ENCODE data around the gene SERPINB6. TPM values are rescaled to one million over a fixed set of nuclear protein-coding genes. Genes with fewer than 3 reads are reported as not detected.

Gene SERPINB6
- total and polyA plus RNA-seq, 2 of the 4 experiments (the other 2 are of a cell fraction), result 37.1 to 91.1 TPM

DNA sequence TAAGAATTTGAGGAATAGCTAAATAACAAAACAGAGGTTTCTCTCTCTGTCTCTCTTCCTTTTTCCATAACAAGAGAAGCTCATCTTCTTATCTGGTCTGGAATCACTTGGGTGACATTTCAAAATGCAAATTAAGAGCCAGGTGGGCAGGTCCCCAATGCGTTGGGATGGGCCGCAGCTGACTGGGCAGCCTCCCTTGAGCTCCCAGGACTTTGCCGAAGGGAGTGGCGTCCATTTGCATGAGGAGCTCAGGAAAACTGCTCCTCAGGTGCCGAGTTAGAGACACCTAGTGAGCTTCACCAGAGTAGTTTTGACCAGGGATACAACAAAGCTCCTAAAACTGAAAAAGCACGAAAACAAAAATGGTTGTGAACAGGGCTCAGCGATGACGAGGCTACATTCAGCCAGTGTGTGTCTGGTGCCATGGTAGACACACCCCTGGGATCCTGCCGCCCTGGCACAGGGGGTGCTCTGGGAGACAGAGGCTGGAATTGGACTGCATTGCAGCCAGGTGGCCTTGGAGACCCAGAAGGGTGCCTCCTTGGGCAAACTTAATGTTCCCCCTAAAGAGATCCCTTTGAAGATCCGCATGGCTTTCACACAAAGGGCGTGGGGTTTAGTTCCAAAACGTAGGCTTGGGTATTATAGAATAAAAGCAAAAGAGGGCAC, 13.5 kb upstream of the SERPINB6 start:
- Histone ChIP-seq H4K91ac (ENCODE audit: insufficient read depth, low read depth, low read length) (no peak overlapping the region), H3K27ac (ENCODE audit: insufficient read depth, low read length) (no peak overlapping the region), H2BK15ac (ENCODE audit: low read depth, low read length) (no peak overlapping the region), H2AK9ac (replicated peaks; ENCODE audit: low read depth, low read length, poor library complexity) (no peak overlapping the region), H4K8ac (ENCODE audit: low read depth in 2 of 2, low read length in 2 of 2) (no peak overlapping the region), H3K23ac (ENCODE audit: low read depth, low read length) (no peak overlapping the region), H3K4me2 (ENCODE audit: low read depth, low read length) (no peak overlapping the region), H2BK120ac (ENCODE audit: low read depth, low read length) (no peak overlapping the region), H3K18ac (ENCODE audit: low read depth, low read length) (no peak overlapping the region), H3K56ac (ENCODE audit: extremely low read depth, insufficient read depth, low read length) (no peak overlapping the region), H3K27me3 (ENCODE audit: control insufficient read depth, insufficient read depth, low read length) (no peaks in the 10 kb centered on the region), H2BK5ac (ENCODE audit: low read depth, low read length, poor library complexity, severe bottlenecking) (no peak overlapping the region), H3K4ac (ENCODE audit: low read depth, low read length) (no peak overlapping the region), H3K79me1 (ENCODE audit: low read depth in 1 of 2, low read length in 2 of 2) (0 out of 4 replicates have a peak, but pooled peaks cover 0 to 5% of the 10 kb centered on the region in 2 experiments), H3K14ac (replicated peaks; ENCODE audit: low read depth, low read length) (no peak overlapping the region), H3K9me1 (ENCODE audit: insufficient read depth, low read length) (peaks cover 15% of the 10 kb centered on the region), H2AFZ (replicated peaks; ENCODE audit: low read length, poor library complexity) (no peak overlapping the region), H3K9me3 (ENCODE audit: control insufficient read depth, insufficient read depth, low read length) (no peaks in the 10 kb centered on the region), H3K4me3 (ENCODE audit: insufficient read depth, low read depth, low read length) (no peak overlapping the region), H2BK20ac (ENCODE audit: low read depth, low read length) (no peak overlapping the region), H4K20me1 (ENCODE audit: insufficient read depth, low read length) (no peaks in the 10 kb centered on the region), H3K36me3 (ENCODE audit: control insufficient read depth, insufficient read depth, low read length) (no peaks in the 10 kb centered on the region), H4K5ac (ENCODE audit: low read depth, low read length) (no peak overlapping the region), H3K9ac (ENCODE audit: low read depth, low read length) (no peak overlapping the region), H3K4me1 (ENCODE audit: control insufficient read depth, insufficient read depth, low read length) (peaks cover 19% of the 10 kb centered on the region), H2AK5ac (ENCODE audit: low read depth, low read length) (peak overlapping the region; percentile 74; the same call in 1 of the 2 replicates)
- no TSS peak for BruUV-seq (replicated peaks)
- 92% methylated on average over 8 of the region's 12 CpGs; no CpG with 5 or more reads in 1 of the 2 experiments for WGBS, 2 experiments (ENCODE audit: extremely low coverage in 2 of 2, insufficient read length in 1 of 2)
- ChIA-PET POLR2A (ENCODE audit: unreplicated experiment) (no interaction called here), CTCF (interaction anchor here (1.3 kb wide), 1 partner anchor 32 kb away, joined by 7 read pairs; no protein-coding TSS in a partner anchor)
- DNase-seq (no peak), ATAC-seq (ENCODE audit: low read depth) (no peak)
- intact Hi-C loops (cut with micrococcal nuclease) (loop anchor here (5.0 to 10.0 kb wide), 2 partner anchors 220 to 1388 kb away; partner anchors contain the start of gene WRNIP1), dilution Hi-C loops (cut with HindIII; ENCODE audit: low sequenced_read_pairs, unreplicated experiment) (no loop called here), in situ Hi-C loops (cut with MboI; ENCODE audit: low sequenced_read_pairs) (no loop called here)
- TF ChIP-seq POLR2A (IDR thresholded peaks at IDR 0.05; ENCODE audit: low read depth, low read length), result no peak
- TF ChIP-seq FOS (IDR thresholded peaks at IDR 0.05; ENCODE audit: low read depth, low read length), result no peak
- TF ChIP-seq, protein P1, sequence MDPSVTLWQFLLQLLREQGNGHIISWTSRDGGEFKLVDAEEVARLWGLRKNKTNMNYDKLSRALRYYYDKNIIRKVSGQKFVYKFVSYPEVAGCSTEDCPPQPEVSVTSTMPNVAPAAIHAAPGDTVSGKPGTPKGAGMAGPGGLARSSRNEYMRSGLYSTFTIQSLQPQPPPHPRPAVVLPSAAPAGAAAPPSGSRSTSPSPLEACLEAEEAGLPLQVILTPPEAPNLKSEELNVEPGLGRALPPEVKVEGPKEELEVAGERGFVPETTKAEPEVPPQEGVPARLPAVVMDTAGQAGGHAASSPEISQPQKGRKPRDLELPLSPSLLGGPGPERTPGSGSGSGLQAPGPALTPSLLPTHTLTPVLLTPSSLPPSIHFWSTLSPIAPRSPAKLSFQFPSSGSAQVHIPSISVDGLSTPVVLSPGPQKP (IDR thresholded peaks at IDR 0.05; ENCODE audit: borderline replicate concordance, low read depth, low read length), result no peak
- TF ChIP-seq SMC3 (IDR thresholded peaks at IDR 0.05; ENCODE audit: low read depth, low read length), result no peak
- TF ChIP-seq RCOR1 (IDR thresholded peaks at IDR 0.05; ENCODE audit: insufficient replicate concordance, low read length), result no peak
- TF ChIP-seq CHD1 (IDR thresholded peaks at IDR 0.05; ENCODE audit: low read depth, low read length), result no peak
- no peak for TF ChIP-seq RAD21 (IDR thresholded peaks at IDR 0.05; ENCODE audit: low read length)
- no peak for TF ChIP-seq MXI1 (IDR thresholded peaks at IDR 0.05; ENCODE audit: borderline replicate concordance, low read depth, low read length)
- no peak for TF ChIP-seq RFX5 (IDR thresholded peaks at IDR 0.05; ENCODE audit: low read depth, low read length)
- TF ChIP-seq, protein P2, sequence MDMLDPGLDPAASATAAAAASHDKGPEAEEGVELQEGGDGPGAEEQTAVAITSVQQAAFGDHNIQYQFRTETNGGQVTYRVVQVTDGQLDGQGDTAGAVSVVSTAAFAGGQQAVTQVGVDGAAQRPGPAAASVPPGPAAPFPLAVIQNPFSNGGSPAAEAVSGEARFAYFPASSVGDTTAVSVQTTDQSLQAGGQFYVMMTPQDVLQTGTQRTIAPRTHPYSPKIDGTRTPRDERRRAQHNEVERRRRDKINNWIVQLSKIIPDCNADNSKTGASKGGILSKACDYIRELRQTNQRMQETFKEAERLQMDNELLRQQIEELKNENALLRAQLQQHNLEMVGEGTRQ (IDR thresholded peaks at IDR 0.05; ENCODE audit: low read depth, low read length), result no peak
- TF ChIP-seq MAFK (IDR thresholded peaks at IDR 0.05; ENCODE audit: low read depth, low read length), result no peak
- TF ChIP-seq NFE2L2 (IDR thresholded peaks at IDR 0.05; ENCODE audit: low read depth, low read length), result no peak
- no peak for TF ChIP-seq BHLHE40 (IDR thresholded peaks at IDR 0.05; ENCODE audit: low read depth, low read length)
- no peak for TF ChIP-seq CEBPB (IDR thresholded peaks at IDR 0.05; ENCODE audit: low read depth, low read length)
- TF ChIP-seq, protein P3, sequence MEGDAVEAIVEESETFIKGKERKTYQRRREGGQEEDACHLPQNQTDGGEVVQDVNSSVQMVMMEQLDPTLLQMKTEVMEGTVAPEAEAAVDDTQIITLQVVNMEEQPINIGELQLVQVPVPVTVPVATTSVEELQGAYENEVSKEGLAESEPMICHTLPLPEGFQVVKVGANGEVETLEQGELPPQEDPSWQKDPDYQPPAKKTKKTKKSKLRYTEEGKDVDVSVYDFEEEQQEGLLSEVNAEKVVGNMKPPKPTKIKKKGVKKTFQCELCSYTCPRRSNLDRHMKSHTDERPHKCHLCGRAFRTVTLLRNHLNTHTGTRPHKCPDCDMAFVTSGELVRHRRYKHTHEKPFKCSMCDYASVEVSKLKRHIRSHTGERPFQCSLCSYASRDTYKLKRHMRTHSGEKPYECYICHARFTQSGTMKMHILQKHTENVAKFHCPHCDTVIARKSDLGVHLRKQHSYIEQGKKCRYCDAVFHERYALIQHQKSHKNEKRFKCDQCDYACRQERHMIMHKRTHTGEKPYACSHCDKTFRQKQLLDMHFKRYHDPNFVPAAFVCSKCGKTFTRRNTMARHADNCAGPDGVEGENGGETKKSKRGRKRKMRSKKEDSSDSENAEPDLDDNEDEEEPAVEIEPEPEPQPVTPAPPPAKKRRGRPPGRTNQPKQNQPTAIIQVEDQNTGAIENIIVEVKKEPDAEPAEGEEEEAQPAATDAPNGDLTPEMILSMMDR (conservative IDR thresholded peaks at IDR 0.05; ENCODE audit: low read depth, low read length), result no peak
- TF ChIP-seq MAZ (IDR thresholded peaks at IDR 0.05; ENCODE audit: borderline replicate concordance, low read depth, low read length), result no peak
